Endothelial cell of umbilical vein (primary cell): ENCODE measurements around the gene PIK3CB. TPM values are rescaled to one million over a fixed set of nuclear protein-coding genes. Genes with fewer than 3 reads are reported as not detected.

Experiments
- BruUV-seq: library from RNA; stranded (reverse); fragments of 400-500 nt; replicated peaks from 2 replicates; lab custom pipeline; 2021; lab: Mats Ljungman, UMichigan
- CTCF ChIA-PET: fragments of 300-600, 350-600 bp; sonication (Branson Sonifier 250); formaldehyde crosslinking; loops from one replicate; lab custom pipeline; 2021; ENCODE audit warnings: antibody characterized with exemption, inconsistent platforms; lab: Charles Lee
- POLR2A ChIA-PET: fragments of 300-600, 350-600 bp; sonication (Branson Sonifier 250); formaldehyde crosslinking; loops from one replicate; lab custom pipeline; 2021; ENCODE audit warnings: antibody characterized with exemption, inconsistent platforms; lab: Charles Lee
- DNase-seq: peaks from one replicate; pipeline ENCODE4 v3.0.0-alpha.2; 2011; ENCODE audit warnings: low read depth, low spot score
- FAIRE-seq: peaks from 2 replicates; lab custom pipeline; 2011; peaks lifted over from hg19 to GRCh38; lab: Jason Lieb, UNC
- H2AFZ ChIP-seq: 2 replicates; pipeline ENCODE4 v1.6.0; 2012; ENCODE audit warnings: low read depth, low read length, control low read depth, inconsistent platforms
- H3K27ac ChIP-seq: 2 replicates; pipeline ENCODE4 v1.5.1; 2011; ENCODE audit warnings: low read depth, mild to moderate bottlenecking, control low read depth, low read length, moderate library complexity; ENCODE audit not compliant: insufficient read depth
- H3K27me3 ChIP-seq, 2 experiments: 2 replicates each; pipeline versions ENCODE4 v1.6.0 to v1.6.1; 2011; ENCODE audit warnings: low read length in 2 of 2, mixed read lengths in 1 of 2; ENCODE audit not compliant: control insufficient read depth in 2 of 2, insufficient read depth in 2 of 2
- H3K36me3 ChIP-seq, 2 experiments: 2 replicates in 1 of 2; 3 replicates in 1 of 2; pipeline ENCODE4 v1.5.1; 2011; ENCODE audit warnings: low read length in 2 of 2, mild to moderate bottlenecking in 1 of 2, moderate library complexity in 1 of 2; ENCODE audit not compliant: control insufficient read depth in 2 of 2, insufficient read depth in 2 of 2; ENCODE audit errors: extremely low read depth in 1 of 2
- H3K4me1 ChIP-seq: 3 replicates; pipeline ENCODE4 v1.5.1; 2011; ENCODE audit warnings: mild to moderate bottlenecking, low read length; ENCODE audit not compliant: control insufficient read depth, insufficient read depth; ENCODE audit errors: extremely low read depth
- H3K4me2 ChIP-seq: 2 replicates; pipeline ENCODE4 v1.6.1; 2011; ENCODE audit warnings: low read length, control low read depth, mixed read lengths; ENCODE audit not compliant: insufficient read depth
- H3K4me3 ChIP-seq, 3 experiments: fragments of 200-600 bp in 1 of 3; sonication (generic), shearing (Covaris generic) in 1 of 3; replicated peaks in 1 of 3; 2 replicates each; pipeline ENCODE4 v1.5.1; 2011 to 2016; ENCODE audit warnings: control low read depth in 3 of 3, low read length in 3 of 3, mild to moderate bottlenecking in 2 of 3, inconsistent platforms in 1 of 3, low read depth in 1 of 3, moderate library complexity in 1 of 3; ENCODE audit not compliant: insufficient read depth in 1 of 3
- H3K79me2 ChIP-seq: 2 replicates; pipeline ENCODE4 v1.6.0; 2012; ENCODE audit warnings: low read length, inconsistent platforms; ENCODE audit not compliant: control insufficient read depth, insufficient read depth
- H3K9ac ChIP-seq: replicated peaks from 2 replicates; pipeline ENCODE3; 2011; ENCODE audit warnings: low read length, control low read depth; ENCODE audit not compliant: insufficient read depth; ENCODE audit errors: extremely low read depth
- H3K9me1 ChIP-seq: replicated peaks from 3 replicates; pipeline ENCODE4 v1.6.0; 2011; ENCODE audit warnings: mild to moderate bottlenecking, low read length; ENCODE audit not compliant: control insufficient read depth, insufficient read depth; ENCODE audit errors: extremely low read depth
- H3K9me3 ChIP-seq: replicated peaks from 2 replicates; pipeline ENCODE4 v1.5.1; 2012; ENCODE audit warnings: low read length, inconsistent platforms; ENCODE audit not compliant: control insufficient read depth, insufficient read depth
- H4K20me1 ChIP-seq: replicated peaks from 2 replicates; pipeline ENCODE3; 2011; ENCODE audit warnings: mild to moderate bottlenecking, low read length; ENCODE audit not compliant: control insufficient read depth, insufficient read depth; ENCODE audit errors: extremely low read depth
- FOS ChIP-seq: IDR thresholded peaks from 2 replicates; pipeline ENCODE4 v1.6.1; 2011; ENCODE audit warnings: mild to moderate bottlenecking, low read length, moderate library complexity, borderline replicate concordance; ENCODE audit not compliant: insufficient read depth
- GATA2 ChIP-seq: IDR thresholded peaks from 2 replicates; pipeline ENCODE4 v1.7.0; 2011; ENCODE audit warnings: low read depth, mild to moderate bottlenecking, moderate library complexity, mixed read lengths, low read length; ENCODE audit not compliant: insufficient read length, insufficient read depth
- MYC ChIP-seq: IDR thresholded peaks from one replicate; pipeline ENCODE4 v1.6.1; 2011; ENCODE audit warnings: mild to moderate bottlenecking, low read depth, low read length
- POLR2A ChIP-seq: IDR thresholded peaks from 2 replicates; pipeline ENCODE4 v1.6.1; 2012; ENCODE audit warnings: low read depth, mild to moderate bottlenecking, control low read depth, low read length
- POLR2AphosphoS5 ChIP-seq: IDR thresholded peaks from 2 replicates; pipeline ENCODE4 v1.6.1; 2012; ENCODE audit warnings: low read depth, mild to moderate bottlenecking, control low read depth, low read length, moderate library complexity; ENCODE audit not compliant: insufficient read depth
- dilution Hi-C: fragments of 300-500 bp; cut with MboI; formaldehyde crosslinking; loops from one replicate; pipeline ENCODE4 v1.15.0; 2019; ENCODE audit warnings: low sequenced_read_pairs; ENCODE audit not compliant: extremely low pct_ligation_motif_present
- intact Hi-C: fragments of 100-400 bp; cut with micrococcal nuclease; formaldehyde crosslinking; loops from one replicate; pipeline ENCODE4 v1.10.0; 2022
- polyA plus RNA-seq, 4 experiments: library from polyadenylated mRNA; depleted of rRNA in 3 of 4; stranded (reverse) in 3 of 4; unstranded in 1 of 4; fragments of >200 nt; gene quantifications; 2 replicates each; pipeline versions ENCODE4 v1.2.1 to v1.2.3, GENCODE V29; 2011 to 2012; ENCODE audit warnings: missing spikeins in 1 of 4
- total RNA-seq: library from RNA; stranded (reverse); gene quantifications from 2 replicates; pipeline ENCODE4 v1.2.3, GENCODE V29; 2021
- TF ChIP-seq, protein P1 (sequence below): IDR thresholded peaks from 2 replicates; pipeline ENCODE4 v1.6.1; 2011; ENCODE audit not compliant: insufficient read depth, insufficient read length

The PIK3CB gene
- total and polyA plus RNA-seq, 2 donors (not counting 3 experiments of a cell fraction or from before 2014, with no cell fraction given) = 9.0 to 29.8 TPM

DNA sequence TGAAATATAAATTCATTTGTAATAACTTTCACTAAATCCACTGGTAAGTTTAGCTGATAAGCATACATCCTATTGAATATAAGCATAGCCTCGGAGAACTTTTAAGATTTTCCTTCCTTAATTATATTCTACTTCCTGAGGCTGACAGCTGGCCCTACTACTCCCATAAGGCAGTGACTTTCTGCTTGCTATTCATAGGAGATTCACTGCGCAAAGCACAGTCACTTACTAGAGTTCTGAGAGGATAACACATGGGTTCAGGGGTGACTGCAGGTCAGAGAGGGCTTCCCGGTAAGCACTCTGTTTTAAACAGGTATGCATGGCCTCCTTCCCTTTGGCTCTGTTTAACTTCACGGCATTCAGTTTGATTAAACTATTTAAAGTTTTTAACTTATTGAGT is 150.3 kb downstream of the PIK3CB start:
- Histone ChIP-seq H3K4me2 (no peak overlapping the region), H3K9ac (no peak overlapping the region), H3K9me3 (no peaks in the 10 kb centered on the region), H3K27me3 (no peaks in the 10 kb centered on the region), H2AFZ (no peak overlapping the region), H3K4me3 (no peak overlapping the region), H3K9me1 (no peaks in the 10 kb centered on the region), H3K79me2 (no peaks in the 10 kb centered on the region), H3K4me1 (peaks cover 4% of the 10 kb centered on the region), H3K36me3 (no peaks in the 10 kb centered on the region), H4K20me1 (no peaks in the 10 kb centered on the region), H3K27ac (no peak overlapping the region)
- BruUV-seq = no TSS peak
- dilution Hi-C loops = no loop called here
- CTCF ChIA-PET = interaction anchor here (0.9 kb wide), 1 partner anchor 239 kb away, joined by 3 read pairs; no protein-coding TSS in a partner anchor
- TF ChIP-seq POLR2A = no peak
- FAIRE-seq (no peak), DNase-seq (peak; percentile 49)
- POLR2A ChIA-PET = no interaction called here
- intact Hi-C loops = no loop called here

DNA sequence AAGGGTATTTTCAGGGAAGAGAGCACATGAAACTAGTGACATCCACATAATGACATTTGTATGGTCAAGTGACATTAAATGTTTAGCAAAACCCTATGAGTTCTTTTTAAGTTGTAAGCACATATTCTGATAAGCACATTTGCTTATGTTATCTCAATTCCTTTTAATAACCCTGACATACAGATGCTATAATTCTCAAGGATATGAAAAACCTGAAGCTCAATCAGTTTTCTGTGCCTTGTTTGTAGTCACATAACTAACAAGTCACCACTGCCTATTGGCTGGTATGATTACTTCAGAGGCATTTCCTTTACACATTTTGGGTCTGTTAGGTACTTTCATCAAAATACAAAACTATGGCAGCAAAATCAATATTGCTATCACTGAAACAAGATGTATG is 152.1 kb downstream of the PIK3CB start:
- Histone ChIP-seq H4K20me1 (no peaks in the 10 kb centered on the region), H3K36me3 (no peaks in the 10 kb centered on the region), H3K9me3 (no peaks in the 10 kb centered on the region), H3K9me1 (no peaks in the 10 kb centered on the region), H3K27me3 (no peaks in the 10 kb centered on the region), H3K4me1 (no peaks in the 10 kb centered on the region), H3K4me2 (no peak overlapping the region), H3K79me2 (no peaks in the 10 kb centered on the region), H3K4me3 (no peak overlapping the region), H3K27ac (no peak overlapping the region), H3K9ac (no peak overlapping the region), H2AFZ (no peak overlapping the region)
- BruUV-seq = no TSS peak
- TF ChIP-seq FOS (no peak), POLR2A (no peak), GATA2 (no peak), MYC (no peak), POLR2AphosphoS5 (no peak)
- TF ChIP-seq, protein P1, sequence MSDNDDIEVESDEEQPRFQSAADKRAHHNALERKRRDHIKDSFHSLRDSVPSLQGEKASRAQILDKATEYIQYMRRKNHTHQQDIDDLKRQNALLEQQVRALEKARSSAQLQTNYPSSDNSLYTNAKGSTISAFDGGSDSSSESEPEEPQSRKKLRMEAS = no peak
- ChIA-PET POLR2A (no interaction called here), CTCF (no interaction called here)
- no peak for FAIRE-seq
- DNase-seq = no peak
- intact Hi-C loops (no loop called here), dilution Hi-C loops (no loop called here)
